ENCODE results near the gene GPHA2.

GPHA2 gene

GRCh38 chr11:64909653-64910343 is 25.9 kb downstream of the GPHA2 start:
- no peak for DNase-seq

- no peak for DNase-seq
Measured at GRCh38 chr11:64908766-64909165, 26.9 kb downstream of the GPHA2 start.

- no peak for DNase-seq
Measured at GRCh38 chr11:64906314-64906635, 29.4 kb downstream of the GPHA2 start.

- no peak for DNase-seq
Measured at GRCh38 chr11:64905516-64906313, 30.0 kb downstream of the GPHA2 start.

GRCh38 chr11:64903291-64903833 is 32.3 kb downstream of the GPHA2 start:
- no peak for DNase-seq

- DNase-seq, result no peak
Measured at GRCh38 chr11:64902102-64902900, 33.4 kb downstream of the GPHA2 start.

- DNase-seq, result no peak
Measured at GRCh38 chr11:64900774-64901173, 34.9 kb downstream of the GPHA2 start.

GRCh38 chr11:64900263-64900678 is 35.4 kb downstream of the GPHA2 start:
- DNase-seq, result no peak

- DNase-seq, result no peak
Measured at GRCh38 chr11:64898541-64898940, 37.2 kb downstream of the GPHA2 start.

- DNase-seq, result no peak
Measured at GRCh38 chr11:64898076-64898445, 37.6 kb downstream of the GPHA2 start.

- no peak for DNase-seq
Measured at GRCh38 chr11:64897381-64898075, 38.2 kb downstream of the GPHA2 start.

- DNase-seq, result no peak
Measured at GRCh38 chr11:64896448-64897022, 39.2 kb downstream of the GPHA2 start.

- no peak for DNase-seq
Measured at GRCh38 chr11:64894812-64895452, 40.8 kb downstream of the GPHA2 start.

GRCh38 chr11:64894070-64894811 is 41.5 kb downstream of the GPHA2 start:
- peak; percentile 90 for DNase-seq

GRCh38 chr11:64893194-64894069 is 42.3 kb downstream of the GPHA2 start:
- no peak for DNase-seq

- DNase-seq, result no peak
Measured at GRCh38 chr11:64892838-64893193, 42.9 kb downstream of the GPHA2 start.

- no peak for DNase-seq
Measured at GRCh38 chr11:64892411-64892831, 43.3 kb downstream of the GPHA2 start.

GRCh38 chr11:64891880-64892279 is 43.8 kb downstream of the GPHA2 start:
- DNase-seq, result no peak

GRCh38 chr11:64891215-64891848 is 44.4 kb downstream of the GPHA2 start:
- DNase-seq, result no peak

GRCh38 chr11:64890522-64890939 is 45.2 kb downstream of the GPHA2 start:
- DNase-seq, result no peak

Data from islet precursor cell (in vitro differentiated cells).